Measurements from ENCODE around the gene TRAF1.

- TF ChIP-seq, protein P1, sequence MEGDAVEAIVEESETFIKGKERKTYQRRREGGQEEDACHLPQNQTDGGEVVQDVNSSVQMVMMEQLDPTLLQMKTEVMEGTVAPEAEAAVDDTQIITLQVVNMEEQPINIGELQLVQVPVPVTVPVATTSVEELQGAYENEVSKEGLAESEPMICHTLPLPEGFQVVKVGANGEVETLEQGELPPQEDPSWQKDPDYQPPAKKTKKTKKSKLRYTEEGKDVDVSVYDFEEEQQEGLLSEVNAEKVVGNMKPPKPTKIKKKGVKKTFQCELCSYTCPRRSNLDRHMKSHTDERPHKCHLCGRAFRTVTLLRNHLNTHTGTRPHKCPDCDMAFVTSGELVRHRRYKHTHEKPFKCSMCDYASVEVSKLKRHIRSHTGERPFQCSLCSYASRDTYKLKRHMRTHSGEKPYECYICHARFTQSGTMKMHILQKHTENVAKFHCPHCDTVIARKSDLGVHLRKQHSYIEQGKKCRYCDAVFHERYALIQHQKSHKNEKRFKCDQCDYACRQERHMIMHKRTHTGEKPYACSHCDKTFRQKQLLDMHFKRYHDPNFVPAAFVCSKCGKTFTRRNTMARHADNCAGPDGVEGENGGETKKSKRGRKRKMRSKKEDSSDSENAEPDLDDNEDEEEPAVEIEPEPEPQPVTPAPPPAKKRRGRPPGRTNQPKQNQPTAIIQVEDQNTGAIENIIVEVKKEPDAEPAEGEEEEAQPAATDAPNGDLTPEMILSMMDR (IDR thresholded peaks at IDR 0.05; ENCODE audit: low read depth, low read length) = no peak
- no peak for TF ChIP-seq EZH2phosphoT487 (IDR thresholded peaks at IDR 0.05; ENCODE audit: low read depth)
These were observed 14.6 kb upstream of the TRAF1 start for GRCh38 chr9:120941046-120941770.
